Adrenal gland (tissue), 12 donors: ENCODE measurements around the gene GRID1. TPM values are rescaled to one million over a fixed set of nuclear protein-coding genes. Genes with fewer than 3 reads are reported as not detected.

Source experiments
- DNase-seq, 7 donors: peaks; one replicate each; pipeline ENCODE4 v3.0.0-alpha.2; 2019 to 2020
- H3K27ac ChIP-seq, 5 donors: fragments of 200-600 bp; sonication (generic) in 4 of 5; 1 replicate in 3 of 5; 2 replicates in 2 of 5; pipeline versions ENCODE4 v1.5.1 to v1.8.0; 2016 to 2020; ENCODE audit warnings: mild to moderate bottlenecking in 1 of 5
- H3K27me3 ChIP-seq: fragments of 200-600 bp; 2 replicates; pipeline ENCODE4 v1.8.0; 2021
- H3K36me3 ChIP-seq, 2 donors: fragments of 200-600 bp; replicated peaks in 1 of 2; 1 replicate in 1 of 2; 2 replicates in 1 of 2; pipeline versions ENCODE4 v1.5.1 to v1.8.0; 2018 to 2022
- H3K4me1 ChIP-seq, 2 donors: fragments of 200-600 bp; replicated peaks in 1 of 2; 1 replicate in 1 of 2; 2 replicates in 1 of 2; pipeline versions ENCODE4 v1.5.1 to v1.8.0; 2018 to 2021
- H3K4me3 ChIP-seq, 4 donors: fragments of 200-600 bp; sonication (generic) in 3 of 4; one replicate each; pipeline ENCODE4 v1.5.1; 2016 to 2018
- H3K9me3 ChIP-seq, 3 donors: fragments of 200-600 bp; sonication (generic) in 1 of 3; replicated peaks in 1 of 3; 1 replicate in 2 of 3; 2 replicates in 1 of 3; pipeline versions ENCODE4 v1.5.1 to v1.8.0; 2016 to 2021
- POLR2A ChIP-seq, 2 donors: fragments of 450-650 bp; IDR thresholded peaks; one replicate each; pipeline ENCODE4 v1.6.1; 2017; ENCODE audit warnings: antibody characterized with exemption in 2 of 2, mild to moderate bottlenecking in 2 of 2, moderate library complexity in 1 of 2
- WGBS, 4 donors: extraction: QIAGEN DNeasy Blood & Tissue Kit in 2 of 4; methylation state at CpG; one replicate each; pipeline versions ENCODE4 v1.1.5 to v1.1.7; 2013 to 2017; 5-methylcytosine and 5-hydroxymethylcytosine counted together
- intact Hi-C, 2 donors: fragments of 100-400 bp; cut with DNase I; formaldehyde crosslinking; loops; one replicate each; pipeline versions ENCODE4 v1.14.1 to v1.15.0; 2022 to 2023
- polyA plus RNA-seq, 3 donors: library from polyadenylated mRNA; stranded (reverse); fragments of 200-250 nt in 2 of 3; fragments of 350-450 nt in 1 of 3; fragmentation: Illumina TruSeq in 1 of 3; extraction: RNeasy Lipid Tissue Mini Kit (QIAGEN cat#74804) in 1 of 3; gene quantifications; one replicate each; pipeline ENCODE4 v1.2.3, GENCODE V29; 2013 to 2014
- total RNA-seq, 9 donors: library from RNA; depleted of rRNA in 4 of 9; stranded (reverse); fragments of >200 nt in 4 of 9; fragments of 120-200 nt in 1 of 9; fragmentation: NEBNext Ultra II Directional in 1 of 9; extraction: Animal tissue kit (Norgen Biotek cat#: 25700) in 1 of 9; gene quantifications; one replicate each; pipeline versions ENCODE4 v1.1.0 to v1.2.4, GENCODE V29; 2013 to 2023
- TF ChIP-seq, protein P1 (sequence below), 6 experiments: fragments of 450-650 bp in 4 of 6; fragments of 200-600 bp in 2 of 6; sonication (generic) in 1 of 6; IDR thresholded peaks; 1 replicate in 5 of 6; 2 replicates in 1 of 6; pipeline versions ENCODE4 v1.5.1 to v1.8.0; 2016 to 2021; ENCODE audit warnings: antibody characterized with exemption in 6 of 6, mild to moderate bottlenecking in 2 of 6, moderate library complexity in 1 of 6
- donor health status: healthy with polysubstance abuse.
- donor health status: Bipolar disorder and iron deficiency.
- donor health status: DM: yes; HTN: yes; CAD: no.
- donor health status: DM: no; HTN: no; CAD: no.
- donor health status: DM: no; HTN: no; CAD: no.
- donor health status: DM: yes; HTN: yes; CAD: no.

GRID1 gene
- total and polyA plus RNA-seq, 12 donors, result 2.2 to 8.0 (median 4.1) TPM

GRCh38 chr10:86359954-86360353 lies 6.6 kb downstream of the GRID1 start:
- intact Hi-C loops, result no loop called here
- Histone ChIP-seq H3K27me3 (peaks cover 8% of the 10 kb centered on the region), H3K4me3 (no peak overlapping the region), H3K9me3 (no peaks in the 10 kb centered on the region), H3K4me1 (peaks cover 8 to 14% of the 10 kb centered on the region in 2 donors), H3K36me3 (no peaks in the 10 kb centered on the region), H3K27ac (no peak overlapping the region)
- no peak for DNase-seq
- TF ChIP-seq, protein P1, sequence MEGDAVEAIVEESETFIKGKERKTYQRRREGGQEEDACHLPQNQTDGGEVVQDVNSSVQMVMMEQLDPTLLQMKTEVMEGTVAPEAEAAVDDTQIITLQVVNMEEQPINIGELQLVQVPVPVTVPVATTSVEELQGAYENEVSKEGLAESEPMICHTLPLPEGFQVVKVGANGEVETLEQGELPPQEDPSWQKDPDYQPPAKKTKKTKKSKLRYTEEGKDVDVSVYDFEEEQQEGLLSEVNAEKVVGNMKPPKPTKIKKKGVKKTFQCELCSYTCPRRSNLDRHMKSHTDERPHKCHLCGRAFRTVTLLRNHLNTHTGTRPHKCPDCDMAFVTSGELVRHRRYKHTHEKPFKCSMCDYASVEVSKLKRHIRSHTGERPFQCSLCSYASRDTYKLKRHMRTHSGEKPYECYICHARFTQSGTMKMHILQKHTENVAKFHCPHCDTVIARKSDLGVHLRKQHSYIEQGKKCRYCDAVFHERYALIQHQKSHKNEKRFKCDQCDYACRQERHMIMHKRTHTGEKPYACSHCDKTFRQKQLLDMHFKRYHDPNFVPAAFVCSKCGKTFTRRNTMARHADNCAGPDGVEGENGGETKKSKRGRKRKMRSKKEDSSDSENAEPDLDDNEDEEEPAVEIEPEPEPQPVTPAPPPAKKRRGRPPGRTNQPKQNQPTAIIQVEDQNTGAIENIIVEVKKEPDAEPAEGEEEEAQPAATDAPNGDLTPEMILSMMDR (IDR thresholded peaks at IDR 0.05), result no peak
- no peak for TF ChIP-seq POLR2A (IDR thresholded peaks at IDR 0.05)
- 47 to 61% (median 56%) methylated on average over 1 of the region's 1 CpG for WGBS, 4 donors

DNA sequence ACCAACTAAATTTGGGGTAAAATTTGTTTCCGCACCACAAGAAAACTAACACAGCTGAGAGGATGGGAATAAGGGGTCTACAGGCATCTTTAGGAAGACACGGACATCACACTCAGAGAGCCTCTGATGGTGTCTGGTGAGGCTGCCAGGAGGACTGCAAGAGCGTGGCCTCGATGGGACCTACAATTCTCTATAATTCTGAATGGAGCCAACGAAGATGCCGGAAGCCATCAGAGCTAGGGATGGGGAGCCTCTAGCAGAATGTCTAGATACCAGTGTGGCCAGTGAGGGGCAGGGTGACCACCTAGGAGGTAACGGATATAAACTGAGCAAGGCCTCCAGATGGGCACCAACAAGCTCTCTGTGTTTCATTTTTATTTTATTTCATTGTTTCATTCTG lies 7.5 kb downstream of the GRID1 start:
- 93 to 96% (median 95%) methylated on average over 7 of the region's 7 CpGs for WGBS, 4 donors
- DNase-seq, result no peak
- H3K27me3 ChIP-seq, result no peaks in the 10 kb centered on the region
- H3K4me1 ChIP-seq, result peaks cover 8 to 16% of the 10 kb centered on the region in 2 donors
- no peak for TF ChIP-seq POLR2A (IDR thresholded peaks at IDR 0.05)
- TF ChIP-seq, protein P1 (IDR thresholded peaks at IDR 0.05), result no peak
- no peaks in the 10 kb centered on the region for H3K36me3 ChIP-seq
- H3K27ac ChIP-seq, result no peak overlapping the region
- no peaks in the 10 kb centered on the region for H3K9me3 ChIP-seq
- H3K4me3 ChIP-seq, result no peak overlapping the region
- intact Hi-C loops, result no loop called here

- H3K4me3 ChIP-seq, result no peak overlapping the region
- no peak for DNase-seq
- H3K9me3 ChIP-seq, result no peaks in the 10 kb centered on the region
Observed at GRCh38 chr10:86357676-86358075, 8.9 kb downstream of the GRID1 start.

GRCh38 chr10:86357041-86357440 lies 9.6 kb downstream of the GRID1 start:
- intact Hi-C loops, result no loop called here
- 87 to 100% (median 94%) methylated on average over 2 of the region's 2 CpGs; no CpG with 5 or more reads in 1 of the 4 donors for WGBS, 4 donors
- Histone ChIP-seq H3K4me3 (no peak overlapping the region), H3K36me3 (no peaks in the 10 kb centered on the region), H3K27ac (no peak overlapping the region), H3K9me3 (no peaks in the 10 kb centered on the region), H3K27me3 (no peaks in the 10 kb centered on the region), H3K4me1 (peaks cover 8 to 16% of the 10 kb centered on the region in 2 donors)
- DNase-seq, result no peak
- TF ChIP-seq POLR2A (IDR thresholded peaks at IDR 0.05), result no peak
- TF ChIP-seq, protein P1 (IDR thresholded peaks at IDR 0.05), result no peak

More at GRCh38 chr10:86357676-86358075, 8.9 kb downstream of the GRID1 start:
- no peaks in the 10 kb centered on the region for H3K36me3 ChIP-seq
- intact Hi-C loops, result no loop called here
- no peak overlapping the region for H3K27ac ChIP-seq
- 77 to 90% (median 84%) methylated on average over 7 to 9 of the region's 9 CpGs for WGBS, 4 donors
- no peaks in the 10 kb centered on the region for H3K27me3 ChIP-seq
- TF ChIP-seq, protein P1 (IDR thresholded peaks at IDR 0.05), result no peak
- TF ChIP-seq POLR2A (IDR thresholded peaks at IDR 0.05), result no peak
- peaks cover 8 to 16% of the 10 kb centered on the region in 2 donors for H3K4me1 ChIP-seq
